SU-DHL-6 (cell line): Measurements from ENCODE around the gene ACOT11.

Experiments used
- H2AFZ ChIP-seq: fragments of 200-600 bp; sonication (generic); 2 replicates; pipeline ENCODE4 v1.6.1; 2014; ENCODE audit warnings: low read depth, mild to moderate bottlenecking, moderate library complexity, mixed read lengths, antibody characterized with exemption, low read length; ENCODE audit not compliant: severe bottlenecking
- H3F3A ChIP-seq: fragments of 200-600 bp; shearing (Covaris generic); 2 replicates; pipeline ENCODE4 v1.6.0; 2016; ENCODE audit warnings: antibody characterized with exemption, mild to moderate bottlenecking; ENCODE audit not compliant: insufficient read depth
- H3K27ac ChIP-seq: fragments of 200-600 bp; sonication (generic); 2 replicates; pipeline ENCODE4 v1.5.1; 2016; ENCODE audit warnings: low read depth, mild to moderate bottlenecking, low read length, moderate library complexity, mixed read lengths
- H3K27me3 ChIP-seq: fragments of 200-600 bp; sonication (generic), shearing (Covaris generic); 2 replicates; pipeline ENCODE4 v1.6.0; 2014; ENCODE audit warnings: mild to moderate bottlenecking, low read length
- H3K36me3 ChIP-seq: fragments of 200-600 bp; sonication (generic); 2 replicates; pipeline ENCODE4 v1.6.1; 2014; ENCODE audit warnings: mild to moderate bottlenecking, low read length, mixed read lengths
- H3K4me2 ChIP-seq: fragments of 300-600, 200-600 bp; shearing (Covaris generic), sonication (generic); 2 replicates; pipeline ENCODE4 v1.6.0; 2014; ENCODE audit warnings: low read length, low read depth, mild to moderate bottlenecking; ENCODE audit not compliant: poor library complexity, severe bottlenecking
- H3K4me3 ChIP-seq: fragments of 200-600 bp; sonication (generic); 2 replicates; pipeline ENCODE4 v1.5.1; 2014; ENCODE audit warnings: antibody characterized with exemption, low read length, mild to moderate bottlenecking, mixed read lengths; ENCODE audit not compliant: insufficient read depth, poor library complexity, severe bottlenecking
- H3K79me2 ChIP-seq: fragments of 200-600 bp; sonication (generic); 2 replicates; pipeline ENCODE4 v1.6.1; 2014; ENCODE audit warnings: mild to moderate bottlenecking, low read length, moderate library complexity; ENCODE audit not compliant: insufficient read depth
- H3K9ac ChIP-seq: fragments of 200-600 bp; sonication (generic); 2 replicates; pipeline ENCODE4 v1.7.0; 2014; ENCODE audit warnings: mild to moderate bottlenecking, low read length
- H3K9me2 ChIP-seq: fragments of 200-600 bp; sonication (generic); replicated peaks from 2 replicates; pipeline ENCODE4 v1.6.1; 2014; ENCODE audit warnings: low read length; ENCODE audit not compliant: insufficient read depth
- H3K9me3 ChIP-seq: fragments of 200-600 bp; sonication (generic); 2 replicates; pipeline ENCODE4 v1.6.1; 2014; ENCODE audit warnings: low read length, mixed read lengths; ENCODE audit not compliant: insufficient read depth
- H4K20me1 ChIP-seq: fragments of 200-600 bp; sonication (generic); 2 replicates; pipeline ENCODE4 v1.6.1; 2014; ENCODE audit warnings: low read depth, mild to moderate bottlenecking, antibody characterized with exemption, low read length, moderate library complexity, mixed read lengths
- EZH2phosphoT487 ChIP-seq: fragments of 200-600 bp; sonication (generic), shearing (Covaris generic); conservative IDR thresholded peaks from 2 replicates; pipeline ENCODE4 v1.6.1; 2018; ENCODE audit warnings: mild to moderate bottlenecking, antibody characterized with exemption, low read length, moderate library complexity, mixed read lengths
- TF ChIP-seq, protein P1 (sequence below): fragments of 200-600 bp; sonication (generic); IDR thresholded peaks from one replicate; pipeline ENCODE4 v1.5.1; 2017; ENCODE audit warnings: antibody characterized with exemption, mild to moderate bottlenecking, low read length, moderate library complexity; ENCODE audit not compliant: insufficient read depth, poor library complexity, severe bottlenecking

The ACOT11 gene

DNA sequence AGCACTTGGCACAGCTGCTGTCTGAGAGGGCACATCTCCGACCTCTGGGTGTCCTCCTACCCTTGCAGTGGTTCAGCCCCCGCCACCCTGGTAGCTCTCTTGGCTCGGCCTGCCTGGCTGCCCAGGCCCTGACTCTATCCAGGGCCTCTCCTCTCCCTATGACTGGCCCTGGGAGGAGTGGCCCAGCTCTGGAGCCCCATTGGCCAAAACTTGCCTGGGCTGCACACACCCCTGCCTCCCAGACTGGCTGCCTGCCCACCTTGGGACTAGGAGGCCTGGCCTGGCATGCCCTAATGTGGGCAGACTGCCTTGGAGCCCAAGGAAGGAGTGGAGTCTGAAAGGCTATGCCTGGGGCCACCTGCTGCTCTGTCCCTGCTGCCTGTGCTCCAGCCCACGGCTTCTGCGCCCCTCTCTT lies 33.6 kb downstream of the ACOT11 start:
- H2AFZ ChIP-seq = no peak overlapping the region
- no peaks in the 10 kb centered on the region for H3K27me3 ChIP-seq
- H3K36me3 ChIP-seq = no peaks in the 10 kb centered on the region
- no peaks in the 10 kb centered on the region for H3K79me2 ChIP-seq
- no peak overlapping the region for H3K4me2 ChIP-seq
- TF ChIP-seq EZH2phosphoT487 = no peak
- TF ChIP-seq, protein P1, sequence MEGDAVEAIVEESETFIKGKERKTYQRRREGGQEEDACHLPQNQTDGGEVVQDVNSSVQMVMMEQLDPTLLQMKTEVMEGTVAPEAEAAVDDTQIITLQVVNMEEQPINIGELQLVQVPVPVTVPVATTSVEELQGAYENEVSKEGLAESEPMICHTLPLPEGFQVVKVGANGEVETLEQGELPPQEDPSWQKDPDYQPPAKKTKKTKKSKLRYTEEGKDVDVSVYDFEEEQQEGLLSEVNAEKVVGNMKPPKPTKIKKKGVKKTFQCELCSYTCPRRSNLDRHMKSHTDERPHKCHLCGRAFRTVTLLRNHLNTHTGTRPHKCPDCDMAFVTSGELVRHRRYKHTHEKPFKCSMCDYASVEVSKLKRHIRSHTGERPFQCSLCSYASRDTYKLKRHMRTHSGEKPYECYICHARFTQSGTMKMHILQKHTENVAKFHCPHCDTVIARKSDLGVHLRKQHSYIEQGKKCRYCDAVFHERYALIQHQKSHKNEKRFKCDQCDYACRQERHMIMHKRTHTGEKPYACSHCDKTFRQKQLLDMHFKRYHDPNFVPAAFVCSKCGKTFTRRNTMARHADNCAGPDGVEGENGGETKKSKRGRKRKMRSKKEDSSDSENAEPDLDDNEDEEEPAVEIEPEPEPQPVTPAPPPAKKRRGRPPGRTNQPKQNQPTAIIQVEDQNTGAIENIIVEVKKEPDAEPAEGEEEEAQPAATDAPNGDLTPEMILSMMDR = no peak
- H3K9me2 ChIP-seq = no peaks in the 10 kb centered on the region
- no peaks in the 10 kb centered on the region for H3K9me3 ChIP-seq
- no peaks in the 10 kb centered on the region for H4K20me1 ChIP-seq
- H3K4me3 ChIP-seq = no peak overlapping the region
- no peaks in the 10 kb centered on the region for H3F3A ChIP-seq
- H3K9ac ChIP-seq = no peak overlapping the region
- no peak overlapping the region for H3K27ac ChIP-seq

DNA sequence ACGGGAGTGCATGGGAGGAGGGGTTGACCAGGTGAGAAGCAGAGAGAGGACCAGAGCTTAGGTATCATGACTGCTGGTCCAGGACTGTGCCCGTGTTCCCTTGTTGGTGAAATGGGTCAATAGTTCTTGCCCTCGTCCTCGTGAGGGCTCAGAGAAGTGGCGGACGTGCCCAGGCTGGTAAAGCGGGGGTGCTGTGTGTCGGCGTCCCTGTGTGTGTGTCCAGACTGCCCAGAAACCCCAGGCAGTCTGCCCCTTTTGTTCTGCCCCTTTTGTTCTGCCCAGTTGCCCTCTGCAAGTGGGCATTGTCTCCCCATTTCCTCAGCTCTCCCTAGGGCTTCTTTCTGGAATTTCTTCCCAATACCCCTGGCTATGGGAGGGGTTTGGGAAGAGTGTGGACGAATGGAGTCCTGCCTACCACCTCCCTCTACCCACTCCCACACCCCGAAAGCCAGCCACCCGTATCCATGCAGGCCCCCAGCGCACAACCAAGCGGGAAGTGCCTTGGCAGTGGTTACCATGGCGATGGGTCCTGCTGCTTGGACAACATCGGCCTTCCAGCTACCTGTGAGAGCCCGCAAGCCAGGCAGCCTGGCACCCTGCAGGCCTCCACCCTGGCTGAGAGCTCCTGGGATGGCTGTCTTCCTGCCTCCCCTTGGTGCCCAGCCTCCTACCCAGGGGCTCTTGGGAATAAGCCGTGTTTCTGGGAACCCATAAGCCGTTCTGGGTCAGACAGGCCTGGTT lies 34.7 kb downstream of the ACOT11 start:
- H3K9ac ChIP-seq = no peak overlapping the region
- H3K9me2 ChIP-seq = no peaks in the 10 kb centered on the region
- H3F3A ChIP-seq = no peaks in the 10 kb centered on the region
- no peak overlapping the region for H3K27ac ChIP-seq
- H2AFZ ChIP-seq = no peak overlapping the region
- H3K27me3 ChIP-seq = no peaks in the 10 kb centered on the region
- no peaks in the 10 kb centered on the region for H3K36me3 ChIP-seq
- no peak overlapping the region for H3K4me3 ChIP-seq
- no peaks in the 10 kb centered on the region for H3K9me3 ChIP-seq
- TF ChIP-seq, protein P1 = no peak
- no peak for TF ChIP-seq EZH2phosphoT487
- H3K79me2 ChIP-seq = no peaks in the 10 kb centered on the region
- no peaks in the 10 kb centered on the region for H4K20me1 ChIP-seq
- no peak overlapping the region for H3K4me2 ChIP-seq

DNA sequence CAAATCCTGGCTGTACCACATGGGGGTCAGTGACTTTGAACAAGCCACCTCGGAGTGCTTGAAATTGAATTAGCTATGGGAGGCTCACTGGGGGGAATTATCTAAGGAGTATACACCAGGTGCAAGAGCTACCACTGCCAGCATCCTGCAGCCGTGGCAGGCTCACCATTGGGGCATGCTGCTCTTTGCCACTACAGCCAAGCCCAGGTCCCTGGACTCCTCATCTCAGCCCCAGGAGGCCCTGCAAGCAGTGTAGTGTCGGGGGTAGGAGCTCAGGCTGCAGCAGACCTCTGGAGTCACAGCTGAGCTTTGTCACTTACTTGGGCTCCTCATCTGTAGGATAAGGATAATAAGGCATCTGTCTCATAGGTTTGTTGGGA lies 35.3 kb downstream of the ACOT11 start:
- H3K27ac ChIP-seq = no peak overlapping the region
- no peak overlapping the region for H3K4me2 ChIP-seq
- no peaks in the 10 kb centered on the region for H3F3A ChIP-seq
- H3K9ac ChIP-seq = no peak overlapping the region
- TF ChIP-seq, protein P1 = no peak
- no peak for TF ChIP-seq EZH2phosphoT487
- no peaks in the 10 kb centered on the region for H3K36me3 ChIP-seq
- H3K9me2 ChIP-seq = no peaks in the 10 kb centered on the region
- no peaks in the 10 kb centered on the region for H3K27me3 ChIP-seq
- H3K9me3 ChIP-seq = no peaks in the 10 kb centered on the region
- H2AFZ ChIP-seq = no peak overlapping the region
- no peak overlapping the region for H3K4me3 ChIP-seq
- H4K20me1 ChIP-seq = no peaks in the 10 kb centered on the region
- H3K79me2 ChIP-seq = no peaks in the 10 kb centered on the region
